Measurements from ENCODE around the gene PRDM2.

GRCh38 chr1:13662493-13662892 is 37.5 kb upstream of the PRDM2 start:
- no peak for TF ChIP-seq CTCF (IDR thresholded peaks at IDR 0.05)
- no peak for TF ChIP-seq POLR2A (IDR thresholded peaks at IDR 0.05)
